HEK293T (cell line): ENCODE data around the gene PHRF1.

Source experiments
- CTCF ChIA-PET: fragments of 350-600 bp; formaldehyde crosslinking; extraction: SDS; loops from one replicate; lab custom pipeline; 2021; ENCODE audit warnings: antibody characterized with exemption, inconsistent platforms; lab: Yijun Ruan, JAX
- POLR2A ChIA-PET: fragments of 350-600 bp; formaldehyde crosslinking; extraction: SDS; loops from one replicate; lab custom pipeline; 2020; ENCODE audit warnings: antibody characterized with exemption, inconsistent platforms; lab: Yijun Ruan, JAX
- DNase-seq: peaks from one replicate; pipeline ENCODE4 v3.0.0; 2012; ENCODE audit warnings: mixed read lengths; ENCODE audit errors: extremely low spot score
- ARNT ChIP-seq: fragments of 450-650 bp; IDR thresholded peaks from 2 replicates; pipeline ENCODE4 v1.6.1; 2017; ENCODE audit warnings: mild to moderate bottlenecking
- BHLHE40 ChIP-seq: fragments of 450-650 bp; IDR thresholded peaks from 2 replicates; pipeline ENCODE4 v1.6.1; 2016; ENCODE audit warnings: mild to moderate bottlenecking, moderate library complexity, borderline replicate concordance
- CTBP1 ChIP-seq: fragments of 450-650 bp; IDR thresholded peaks from 2 replicates; pipeline ENCODE4 v1.6.1; 2016; ENCODE audit warnings: borderline replicate concordance
- ELF4 ChIP-seq: fragments of 450-650 bp; IDR thresholded peaks from 2 replicates; pipeline ENCODE4 v1.6.1; 2017; ENCODE audit warnings: antibody characterized with exemption
- FOXA1 ChIP-seq: fragments of 450-650 bp; IDR thresholded peaks from 2 replicates; pipeline ENCODE4 v1.6.1; 2016; ENCODE audit warnings: mild to moderate bottlenecking
- FOXK2 ChIP-seq: fragments of 450-650 bp; IDR thresholded peaks from 2 replicates; pipeline ENCODE4 v1.6.1; 2016; ENCODE audit warnings: mild to moderate bottlenecking
- FOXM1 ChIP-seq: fragments of 450-650 bp; IDR thresholded peaks from 2 replicates; pipeline ENCODE4 v1.6.1; 2017; ENCODE audit warnings: mild to moderate bottlenecking, borderline replicate concordance
- HDGF ChIP-seq: fragments of 450-650 bp; IDR thresholded peaks from 2 replicates; pipeline ENCODE4 v1.6.1; 2017; ENCODE audit warnings: antibody characterized with exemption, borderline replicate concordance
- L3MBTL2 ChIP-seq: fragments of 450-650 bp; conservative IDR thresholded peaks from 2 replicates; pipeline ENCODE4 v1.6.1; 2016; ENCODE audit warnings: mild to moderate bottlenecking
- LEF1 ChIP-seq: fragments of 450-650 bp; IDR thresholded peaks from 2 replicates; pipeline ENCODE4 v1.6.1; 2017; ENCODE audit warnings: mild to moderate bottlenecking, borderline replicate concordance
- NFRKB ChIP-seq: fragments of 450-650 bp; IDR thresholded peaks from 2 replicates; pipeline ENCODE4 v1.6.1; 2016; ENCODE audit warnings: mild to moderate bottlenecking, moderate library complexity
- SP1 ChIP-seq: fragments of 450-650 bp; IDR thresholded peaks from 2 replicates; pipeline ENCODE4 v1.6.1; 2017
- SUZ12 ChIP-seq: fragments of 450-650 bp; IDR thresholded peaks from 2 replicates; pipeline ENCODE4 v1.6.1; 2016; ENCODE audit warnings: mild to moderate bottlenecking
- TARDBP ChIP-seq: fragments of 450-650 bp; IDR thresholded peaks from 2 replicates; pipeline ENCODE4 v1.6.1; 2016
- ZNF384 ChIP-seq: fragments of 450-650 bp; IDR thresholded peaks from 2 replicates; pipeline ENCODE4 v1.6.1; 2016
- TF ChIP-seq, protein P1 (sequence below): fragments of 450-650 bp; IDR thresholded peaks from 2 replicates; pipeline ENCODE4 v1.6.1; 2016

Gene PHRF1

GRCh38 chr11:601573-602245 lies 25.4 kb downstream of the PHRF1 start:
- POLR2A ChIA-PET, result no interaction called here
- DNase-seq, result no peak
- CTCF ChIA-PET, result no interaction called here
- TF ChIP-seq SP1, result no peak

DNA sequence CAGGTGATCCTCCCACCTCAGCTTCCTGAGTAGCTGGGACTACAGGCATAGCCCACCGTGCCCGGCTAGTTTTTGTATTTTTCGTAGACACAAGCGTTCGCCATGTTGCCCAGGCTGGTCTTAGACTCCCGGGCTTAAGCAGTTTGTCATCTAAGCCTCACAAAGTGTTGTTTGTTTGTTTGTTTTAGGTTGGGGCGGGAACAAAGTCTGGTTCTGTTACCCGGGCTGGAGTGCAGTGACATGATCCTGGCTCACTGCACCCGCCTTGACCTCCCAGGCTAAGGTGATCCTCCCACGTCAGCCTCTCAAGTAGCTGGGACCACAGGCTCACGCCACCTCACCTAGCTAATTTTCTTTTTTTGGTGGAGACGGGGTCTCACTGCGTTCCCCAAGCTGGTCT lies 26.9 kb downstream of the PHRF1 start:
- CTCF ChIA-PET, result no interaction called here
- DNase-seq, result no peak
- POLR2A ChIA-PET, result no interaction called here
- no peak for TF ChIP-seq SUZ12
- no peak for TF ChIP-seq HDGF
- TF ChIP-seq L3MBTL2, result no peak
- no peak for TF ChIP-seq ZNF384
- TF ChIP-seq, protein P1, sequence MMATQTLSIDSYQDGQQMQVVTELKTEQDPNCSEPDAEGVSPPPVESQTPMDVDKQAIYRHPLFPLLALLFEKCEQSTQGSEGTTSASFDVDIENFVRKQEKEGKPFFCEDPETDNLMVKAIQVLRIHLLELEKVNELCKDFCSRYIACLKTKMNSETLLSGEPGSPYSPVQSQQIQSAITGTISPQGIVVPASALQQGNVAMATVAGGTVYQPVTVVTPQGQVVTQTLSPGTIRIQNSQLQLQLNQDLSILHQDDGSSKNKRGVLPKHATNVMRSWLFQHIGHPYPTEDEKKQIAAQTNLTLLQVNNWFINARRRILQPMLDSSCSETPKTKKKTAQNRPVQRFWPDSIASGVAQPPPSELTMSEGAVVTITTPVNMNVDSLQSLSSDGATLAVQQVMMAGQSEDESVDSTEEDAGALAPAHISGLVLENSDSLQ, result no peak
- no peak for TF ChIP-seq TARDBP
- no peak for TF ChIP-seq BHLHE40
- TF ChIP-seq CTBP1, result no peak
- TF ChIP-seq ARNT, result no peak
- TF ChIP-seq NFRKB, result no peak
- TF ChIP-seq FOXA1, result no peak
- TF ChIP-seq FOXM1, result no peak
- TF ChIP-seq FOXK2, result no peak
- no peak for TF ChIP-seq LEF1
- no peak for TF ChIP-seq SP1
- TF ChIP-seq ELF4, result no peak

- POLR2A ChIA-PET, result no interaction called here
- TF ChIP-seq BHLHE40 (no peak), SP1 (no peak), ZNF384 (no peak), SUZ12 (no peak), L3MBTL2 (no peak), NFRKB (no peak), ARNT (no peak), CTBP1 (no peak), FOXK2 (no peak), LEF1 (no peak), TARDBP (no peak), ELF4 (no peak), HDGF (no peak)
- no peak for DNase-seq
- CTCF ChIA-PET, result interaction anchor here (0.6 kb wide), 1 partner anchor 355 kb away, joined by 3 read pairs; no protein-coding TSS in a partner anchor
These were observed 29.2 kb downstream of the PHRF1 start for GRCh38 chr11:605286-606129.

GRCh38 chr11:606245-606644 lies 30.0 kb downstream of the PHRF1 start:
- ChIA-PET POLR2A (no interaction called here), CTCF (no interaction called here)
- no peak for DNase-seq
- TF ChIP-seq LEF1 (no peak), FOXK2 (no peak), HDGF (no peak), BHLHE40 (no peak), FOXM1 (no peak), SUZ12 (no peak), ELF4 (no peak), ARNT (no peak), L3MBTL2 (no peak), SP1 (no peak), CTBP1 (no peak), TARDBP (no peak)
- TF ChIP-seq, protein P1, result no peak

GRCh38 chr11:607020-607780 lies 30.9 kb downstream of the PHRF1 start:
- TF ChIP-seq FOXA1 (no peak), ZNF384 (no peak), L3MBTL2 (no peak), SP1 (no peak), CTBP1 (no peak), LEF1 (no peak), TARDBP (no peak), HDGF (no peak), ARNT (no peak), FOXK2 (no peak), SUZ12 (no peak)
- no peak for DNase-seq
- ChIA-PET POLR2A (no interaction called here), CTCF (no interaction called here)

GRCh38 chr11:607971-608659 lies 31.8 kb downstream of the PHRF1 start:
- TF ChIP-seq L3MBTL2 (no peak), TARDBP (no peak), SUZ12 (no peak), ARNT (no peak), ZNF384 (no peak), ELF4 (no peak)
- CTCF ChIA-PET, result no interaction called here
- POLR2A ChIA-PET, result no interaction called here
- DNase-seq, result no peak
